MM.1S (cell line): Measurements from ENCODE around the gene MRPL4.

Experiments used
- CTCF ChIP-seq: fragments of 300-600 bp; sonication (generic); IDR thresholded peaks from 2 replicates; pipeline ENCODE4 v1.5.1; 2016; ENCODE audit warnings: antibody characterized with exemption, low read length, mixed read lengths
- EZH2 ChIP-seq: fragments of 300-600 bp; sonication (generic); optimal IDR thresholded peaks from 2 replicates; pipeline ENCODE3; 2017; ENCODE audit warnings: low read depth, mild to moderate bottlenecking, antibody characterized with exemption, low read length, mixed read lengths
- EZH2phosphoT487 ChIP-seq: fragments of 300-600 bp; sonication (generic); IDR thresholded peaks from 2 replicates; pipeline ENCODE4 v1.6.1; 2018; ENCODE audit warnings: antibody characterized with exemption, low read length

- no peak for TF ChIP-seq CTCF
- TF ChIP-seq EZH2, result no peak
- TF ChIP-seq EZH2phosphoT487, result no peak
These were observed 27.7 kb upstream of the MRPL4 start for GRCh38 chr19:10224337-10224736.
